ENCODE data around the gene GAB2.

DNA sequence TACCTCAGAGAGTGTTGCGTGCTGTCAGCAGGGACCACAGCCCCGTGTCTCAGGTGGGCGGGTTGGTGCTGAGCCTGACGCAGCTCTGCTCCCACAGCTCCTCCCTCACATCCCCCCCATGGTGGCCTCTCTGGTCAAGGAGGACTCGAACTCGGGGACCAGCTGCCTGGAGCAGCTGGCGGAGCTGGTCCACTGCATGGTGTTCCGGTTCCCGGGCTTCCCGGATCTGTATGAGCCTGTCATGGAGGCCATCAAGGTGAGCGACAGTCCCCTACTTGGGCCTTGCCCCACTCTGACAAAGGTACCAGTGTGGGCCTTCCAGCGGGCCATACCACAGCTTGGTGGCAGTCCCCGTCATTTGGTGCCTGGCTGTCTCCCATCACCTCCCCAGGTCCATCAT lies 217.1 kb downstream of the GAB2 start:
- TF ChIP-seq POLR2A (IDR thresholded peaks at IDR 0.05) = no peak
- TF ChIP-seq, protein P1, sequence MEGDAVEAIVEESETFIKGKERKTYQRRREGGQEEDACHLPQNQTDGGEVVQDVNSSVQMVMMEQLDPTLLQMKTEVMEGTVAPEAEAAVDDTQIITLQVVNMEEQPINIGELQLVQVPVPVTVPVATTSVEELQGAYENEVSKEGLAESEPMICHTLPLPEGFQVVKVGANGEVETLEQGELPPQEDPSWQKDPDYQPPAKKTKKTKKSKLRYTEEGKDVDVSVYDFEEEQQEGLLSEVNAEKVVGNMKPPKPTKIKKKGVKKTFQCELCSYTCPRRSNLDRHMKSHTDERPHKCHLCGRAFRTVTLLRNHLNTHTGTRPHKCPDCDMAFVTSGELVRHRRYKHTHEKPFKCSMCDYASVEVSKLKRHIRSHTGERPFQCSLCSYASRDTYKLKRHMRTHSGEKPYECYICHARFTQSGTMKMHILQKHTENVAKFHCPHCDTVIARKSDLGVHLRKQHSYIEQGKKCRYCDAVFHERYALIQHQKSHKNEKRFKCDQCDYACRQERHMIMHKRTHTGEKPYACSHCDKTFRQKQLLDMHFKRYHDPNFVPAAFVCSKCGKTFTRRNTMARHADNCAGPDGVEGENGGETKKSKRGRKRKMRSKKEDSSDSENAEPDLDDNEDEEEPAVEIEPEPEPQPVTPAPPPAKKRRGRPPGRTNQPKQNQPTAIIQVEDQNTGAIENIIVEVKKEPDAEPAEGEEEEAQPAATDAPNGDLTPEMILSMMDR (IDR thresholded peaks at IDR 0.05) = no peak
- no peak for TF ChIP-seq POLR2AphosphoS5 (IDR thresholded peaks at IDR 0.05)

All from suprapubic skin (tissue), 4 donors.